H1 (cell line): ENCODE data around the gene UBE2M. TPM values are rescaled to one million over a fixed set of nuclear protein-coding genes. Genes with fewer than 3 reads are reported as not detected.

ENCODE experiments used
- SP2 ChIP-seq: IDR thresholded peaks from 2 replicates; pipeline ENCODE4 v1.6.1; 2012; ENCODE audit warnings: mild to moderate bottlenecking, low read length, inconsistent platforms
- polyA plus RNA-seq, 7 experiments: library from polyadenylated mRNA; depleted of rRNA in 3 of 7; stranded (reverse) in 5 of 7; unstranded in 2 of 7; fragments of >200 nt in 5 of 7; fragments of 200-250 nt in 2 of 7; gene quantifications; 1 replicate in 5 of 7; 2 replicates in 1 of 7; 4 replicates in 1 of 7; pipeline versions ENCODE4 v1.2.1 to v1.2.3, GENCODE V29; 2011 to 2013; ENCODE audit warnings: missing spikeins in 2 of 7, mixed read lengths in 2 of 7
- total RNA-seq: library from RNA; stranded (reverse); fragmentation: NEBNext Ultra II Directional; extraction: Animal tissue kit (Norgen Biotek cat#: 25700); gene quantifications from 2 replicates; pipeline ENCODE4 v1.2.1, GENCODE V29; 2021

Gene UBE2M
- total and polyA plus RNA-seq, 2 of the 8 experiments (the other 6 are each of a cell fraction or from before 2014, with no cell fraction given): 93.8 to 114 TPM

GRCh38 chr19:58509731-58510083 lies 48.7 kb downstream of the UBE2M start (continued):
- TF ChIP-seq SP2: no peak
